K562 (cell line): ENCODE results near the gene INTS13. TPM values are rescaled to one million over a fixed set of nuclear protein-coding genes. Genes with fewer than 3 reads are reported as not detected.
A peak's percentile ranks its signal among the peaks of the same experiment; 100 is the strongest.

Experiments used
- ATAC-seq: fragments of 200-7000 bp; cut with Tn5 transposase; 3 replicates; pipeline ENCODE4 v1.9.1; 2020; ENCODE audit warnings: moderate library complexity
- Bru-seq: library from RNA; stranded (reverse); fragments of 400-500 nt; gene quantifications from one replicate; lab custom pipeline; 2021; lab: Mats Ljungman, UMichigan
- BruChase-seq, 2 experiments: library from RNA; stranded (reverse); fragments of 400-500 nt; gene quantifications; one replicate each; lab custom pipeline; 2021; lab: Mats Ljungman, UMichigan
- BruUV-seq: library from RNA; stranded (reverse); fragments of 400-500 nt; replicated peaks from 2 replicates; lab custom pipeline; 2021; lab: Mats Ljungman, UMichigan
- CTCF ChIA-PET: fragments of 300-600 bp; formaldehyde crosslinking; extraction: SDS; loops from one replicate; lab custom pipeline; 2021; ENCODE audit warnings: low intra/inter-chr PET ratio; lab: Yijun Ruan, JAX
- POLR2A ChIA-PET: fragments of 300-600, 350-650 bp; sonication (Branson Sonifier 250); formaldehyde crosslinking; extraction: SDS; loops from one replicate; lab custom pipeline; 2021; ENCODE audit warnings: antibody characterized with exemption, inconsistent platforms; lab: Yijun Ruan, JAX
- DNase-seq, 4 experiments: peaks; one replicate each; pipeline versions ENCODE4 v3.0.0 to v3.0.0-alpha.2; 2011 to 2018; ENCODE audit warnings: low spot score in 3 of 4, mixed read lengths in 3 of 4; ENCODE audit errors: extremely low read depth in 1 of 4
- FAIRE-seq: peaks from 2 replicates; lab custom pipeline; 2011; peaks lifted over from hg19 to GRCh38; lab: Jason Lieb, UNC
- H2AFZ ChIP-seq: 2 replicates; pipeline ENCODE4 v1.6.0; 2011; ENCODE audit warnings: low read depth, low read length, control low read depth, inconsistent platforms
- H3K27ac ChIP-seq: fragments of 200-600 bp; 3 replicates; pipeline ENCODE4 v1.8.0; 2011; ENCODE audit warnings: low read depth, mild to moderate bottlenecking, control low read depth, inconsistent platforms, low read length, moderate library complexity, mixed read lengths; ENCODE audit errors: extremely low read depth
- H3K27me3 ChIP-seq, 2 experiments: fragments of 300-600 bp in 1 of 2; 2 replicates in 1 of 2; 3 replicates in 1 of 2; pipeline versions ENCODE4 v1.6.0 to v1.8.0; 2011; ENCODE audit warnings: inconsistent platforms in 2 of 2, low read length in 2 of 2, mild to moderate bottlenecking in 1 of 2, mixed read lengths in 1 of 2, moderate library complexity in 1 of 2; ENCODE audit not compliant: control insufficient read depth in 2 of 2, insufficient read depth in 2 of 2
- H3K36me3 ChIP-seq: fragments of 300-600 bp; 3 replicates; pipeline ENCODE4 v1.8.0; 2011; ENCODE audit warnings: mild to moderate bottlenecking, low read length, inconsistent platforms; ENCODE audit not compliant: control insufficient read depth, insufficient read depth
- H3K4me1 ChIP-seq, 2 experiments: fragments of 200-600 bp in 1 of 2; replicated peaks in 1 of 2; 2 replicates in 1 of 2; 3 replicates in 1 of 2; pipeline versions ENCODE4 v1.5.1 to v1.8.0; 2011; ENCODE audit warnings: inconsistent platforms in 2 of 2, low read length in 2 of 2, mild to moderate bottlenecking in 1 of 2, mixed read lengths in 1 of 2, moderate library complexity in 1 of 2; ENCODE audit not compliant: control insufficient read depth in 2 of 2, insufficient read depth in 2 of 2
- H3K4me2 ChIP-seq: 2 replicates; pipeline ENCODE4 v1.6.1; 2011; ENCODE audit warnings: low read length, control low read depth, inconsistent platforms, mixed read lengths; ENCODE audit not compliant: insufficient read depth
- H3K4me3 ChIP-seq: fragments of 200-600 bp; sonication (generic), shearing (Covaris generic); 2 replicates; pipeline ENCODE4 v1.5.1; 2016; ENCODE audit warnings: control low read depth, inconsistent platforms
- H3K79me2 ChIP-seq: fragments of 200-600 bp; 3 replicates; pipeline ENCODE4 v1.8.0; 2011; ENCODE audit warnings: low read length, inconsistent platforms; ENCODE audit not compliant: control insufficient read depth, insufficient read depth
- H3K9ac ChIP-seq, 2 experiments: 2 replicates each; pipeline versions ENCODE4 v1.6.0 to v1.6.1; 2011; ENCODE audit warnings: low read depth in 2 of 2, low read length in 2 of 2, control low read depth in 1 of 2, inconsistent platforms in 1 of 2, mild to moderate bottlenecking in 1 of 2, mixed read lengths in 1 of 2; ENCODE audit not compliant: insufficient read depth in 1 of 2
- H3K9me1 ChIP-seq: one replicate; pipeline ENCODE4 v1.6.0; 2011; ENCODE audit warnings: inconsistent platforms, mild to moderate bottlenecking, low read length, moderate library complexity; ENCODE audit not compliant: control insufficient read depth, insufficient read depth
- H3K9me3 ChIP-seq: replicated peaks from 2 replicates; pipeline ENCODE4 v1.5.1; 2011; ENCODE audit warnings: low read depth, low read length, inconsistent platforms; ENCODE audit not compliant: control insufficient read depth, insufficient read depth
- H4K20me1 ChIP-seq: replicated peaks from 2 replicates; pipeline ENCODE4 v1.6.1; 2011; ENCODE audit warnings: low read length, inconsistent platforms, mixed read lengths; ENCODE audit not compliant: control insufficient read depth, insufficient read depth
- BCL6 ChIP-seq: fragments of 250-450 bp; sonication (Bioruptor Pico); IDR thresholded peaks from 2 replicates; pipeline ENCODE4 v1.4.0; 2020
- HMGXB4 ChIP-seq: sonication (generic); formaldehyde crosslinking; IDR thresholded peaks from 2 replicates; pipeline ENCODE4 v1.8.1; 2023; ENCODE audit warnings: mild to moderate bottlenecking, missing genetic modification reagents
- ILF3 ChIP-seq: fragments of 450-650 bp; IDR thresholded peaks from 2 replicates; pipeline ENCODE4 v1.6.1; 2018; ENCODE audit warnings: antibody characterized with exemption, mild to moderate bottlenecking, moderate library complexity, borderline replicate concordance
- JUND ChIP-seq, 2 experiments: IDR thresholded peaks; 2 replicates in 1 of 2; 3 replicates in 1 of 2; pipeline ENCODE4 v1.6.1; 2011; ENCODE audit warnings: borderline replicate concordance in 2 of 2, low read depth in 2 of 2, low read length in 2 of 2, improper control_type of control experiment in 1 of 2, missing biosample characterization in 1 of 2, missing genetic modification characterization in 1 of 2, missing genetic modification reagents in 1 of 2
- KDM1A ChIP-seq, 2 experiments: fragments of 450-650 bp; IDR thresholded peaks; 2 replicates each; pipeline ENCODE4 v1.6.1; 2016; ENCODE audit warnings: mild to moderate bottlenecking in 2 of 2
- MNT ChIP-seq, 2 experiments: fragments of 450-650 bp; conservative IDR thresholded peaks; 2 replicates each; pipeline ENCODE4 v1.6.1; 2017; ENCODE audit warnings: mild to moderate bottlenecking in 2 of 2, moderate library complexity in 2 of 2
- POLR2G ChIP-seq: fragments of 200-400 bp; formaldehyde crosslinking; IDR thresholded peaks from 2 replicates; pipeline ENCODE4 v1.6.1; 2017; ENCODE audit warnings: low read depth, mild to moderate bottlenecking, antibody characterized with exemption, low read length, moderate library complexity
- RFX7 ChIP-seq: fragments of 250-450 bp; sonication (Bioruptor Pico); IDR thresholded peaks from 2 replicates; pipeline ENCODE4 v1.5.1; 2021; ENCODE audit warnings: mild to moderate bottlenecking
- SAP30 ChIP-seq: fragments of 200-600 bp; sonication (generic); IDR thresholded peaks from 2 replicates; pipeline ENCODE4 v1.6.1; 2012; ENCODE audit warnings: borderline replicate concordance, low read depth, mild to moderate bottlenecking, moderate library complexity, low read length, control low read depth, inconsistent platforms; ENCODE audit not compliant: insufficient read depth, poor library complexity, severe bottlenecking
- WGBS: fragments of 100-300 bp; shearing (Covaris generic); methylation state at CpG from one replicate; pipeline ENCODE4 v1.1.6; 2016; ENCODE audit warnings: low coverage, mixed read lengths; ENCODE audit not compliant: insufficient coverage; ENCODE audit errors: missing lambda C conversion rate; 5-methylcytosine and 5-hydroxymethylcytosine counted together
- in situ Hi-C: fragments of 300-500 bp; cut with MboI; formaldehyde crosslinking; loops from 4 replicates; pipeline ENCODE4 v1.15.0; 2018; ENCODE audit warnings: inconsistent platforms, mixed read lengths
- intact Hi-C: fragments of 100-400 bp; cut with micrococcal nuclease; formaldehyde crosslinking; loops from 2 replicates; pipeline ENCODE4 v1.14.2; 2022
- long read RNA-seq, 3 experiments: library from polyadenylated mRNA in 2 of 3; library from RNA in 1 of 3; unstranded in 2 of 3; stranded (forward) in 1 of 3; transcript quantifications; one replicate each; pipeline ENCODE4 v2.0.0, GENCODE V29; 2019 to 2022
- polyA minus RNA-seq, 3 experiments: library from RNA; depleted of rRNA, polyadenylated mRNA; stranded (reverse); fragments of >200 nt; gene quantifications; 2 replicates each; pipeline ENCODE4 v1.2.3, GENCODE V29; 2011
- polyA plus RNA-seq, 8 experiments: library from polyadenylated mRNA; depleted of rRNA in 4 of 8; stranded (reverse) in 5 of 8; unstranded in 3 of 8; fragments of >200 nt; fragmentation: Nextera tagmentation in 2 of 8; fragmentation: Illumina TruSeq in 1 of 8; extraction: Ambion mirVana in 2 of 8; extraction: Trizol in 1 of 8; gene quantifications; 2 replicates each; pipeline versions ENCODE4 v1.2.1 to v1.2.3, GENCODE V29; 2011 to 2014; ENCODE audit warnings: inconsistent platforms in 1 of 8, missing spikeins in 1 of 8
- total RNA-seq, 7 experiments: library from RNA; depleted of rRNA in 6 of 7; stranded (reverse); fragments of >200 nt in 6 of 7; fragmentation: Illumina TruSeq in 2 of 7; extraction: Trizol in 2 of 7; gene quantifications; 2 replicates each; pipeline versions ENCODE4 v1.2.1 to v1.2.3, GENCODE V29; 2011 to 2021; ENCODE audit warnings: low replicate concordance in 1 of 7

The INTS13 gene
- 48.8 and 105 TPM in 2 replicates for total RNA-seq (2011; cell fraction: chromatin; rRNA removed; ENCODE audit: low replicate concordance)
- total RNA-seq (2011; cell fraction: nucleolus; rRNA removed): 21.8 and 25.4 TPM in 2 replicates
- 33.9 and 39.9 TPM in 2 replicates for total RNA-seq (2011; cell fraction: nucleoplasm; rRNA removed)
- total RNA-seq (2014; rRNA removed): 55.1 and 56.8 TPM in 2 replicates
- total RNA-seq (2014; rRNA removed; fragmentation: Illumina TruSeq; extraction: Trizol): 89.7 and 102 TPM in 2 replicates
- total RNA-seq (2015; rRNA removed; fragmentation: Illumina TruSeq; extraction: Trizol): 82.2 and 89.1 TPM in 2 replicates
- 48.3 and 57.9 TPM in 2 replicates for total RNA-seq (2021)
- 50.8 and 79.0 TPM in 2 replicates for polyA plus RNA-seq (2011; rRNA removed)
- 12.4 and 26.6 TPM in 2 replicates for polyA plus RNA-seq (2011; cell fraction: cytosol; rRNA removed)
- 15.6 and 21.3 TPM in 2 replicates for polyA plus RNA-seq (2011; cell fraction: nucleus; rRNA removed)
- 36.2 and 64.1 TPM in 2 replicates for polyA plus RNA-seq (2012)
- 54.8 and 78.1 TPM in 2 replicates for polyA plus RNA-seq (2014; fragmentation: Illumina TruSeq; extraction: Trizol)
- polyA plus RNA-seq (2014; fragmentation: Nextera tagmentation; extraction: Ambion mirVana): 10 to 100 TPM; 50.3 to 91.8 TPM
- polyA plus RNA-seq (2014; rRNA removed): 50.6 TPM in 2 replicates
- 130 and 148 TPM in 2 replicates for polyA minus RNA-seq (2011; rRNA and poly(A)+ RNA removed)
- polyA minus RNA-seq (2011; cell fraction: cytosol; rRNA and poly(A)+ RNA removed): 75.4 and 103 TPM in 2 replicates
- 26.3 and 44.5 TPM in 2 replicates for polyA minus RNA-seq (2011; cell fraction: nucleus; rRNA and poly(A)+ RNA removed)
- percentile 87 among the genes with signal in this experiment for Bru-seq, nascent RNA
- percentile 91 among the genes with signal in this experiment for BruChase-seq, experiment 1, labeled RNA remaining after a 2-hour chase
- BruChase-seq, experiment 2, labeled RNA remaining after a 6-hour chase: percentile 90 among the genes with signal in this experiment
- long read RNA-seq, experiment 1, transcript INTS13-201 (17 exons, 2,974 nt): major isoform, 143 of 240 reads
- long read RNA-seq, experiment 1, partial matches to known transcripts: 55 of 240 reads
- long read RNA-seq, experiment 1, other reads (novel, unspliced or antisense): 42 of 240 reads
- long read RNA-seq, experiment 2, transcript INTS13-201 (17 exons, 2,974 nt): major isoform, 9 of 35 reads
- long read RNA-seq, experiment 2, partial matches to known transcripts: 17 of 35 reads
- long read RNA-seq, experiment 2, other reads (novel, unspliced or antisense): 9 of 35 reads
- long read RNA-seq, experiment 3, transcript INTS13-201 (17 exons, 2,974 nt): major isoform, 25 of 99 reads
- long read RNA-seq, experiment 3, partial matches to known transcripts: 53 of 99 reads
- long read RNA-seq, experiment 3, other reads (novel, unspliced or antisense): 21 of 99 reads

GRCh38 chr12:26937863-26938700 is at the start of gene INTS13, which contains the start of gene FGFR1OP2:
TSS of gene INTS13 (minus strand) at chr12:26937981. CDS start at chr12:26936803, 1,178 bp downstream.
TSS of gene FGFR1OP2 (plus strand) at chr12:26938470. CDS start at chr12:26954159, 15,689 bp downstream.
- H3K4me2 ChIP-seq: peak within 1 kb of the TSS; percentile 98
- ATAC-seq (peak; percentile 86), DNase-seq (peak; percentile 93 to 98 (median 94)), FAIRE-seq (peak; percentile 97)
- no peaks in the 10 kb centered on the region for H3K27me3 ChIP-seq
- H3K36me3 ChIP-seq: peaks cover 23% of the 10 kb centered on the region
- H3K27ac ChIP-seq: peak within 1 kb of the TSS; percentile 95
- H3K4me3 ChIP-seq: peak within 1 kb of the TSS; percentile 84
- H2AFZ ChIP-seq: peak within 1 kb of the TSS; percentile 94
- intact Hi-C loops: loop anchor here (2.0 kb wide), 1 partner anchor 77 kb away; the partner anchor contains the start of gene TM7SF3
- peaks cover 0 to 21% of the 10 kb centered on the region in 2 experiments; a peak in 3 of 5 replicates for H3K4me1 ChIP-seq
- ChIA-PET CTCF (no interaction called here), POLR2A (interaction anchor here (0.8 kb wide), 1 partner anchor 22 kb away, joined by 3 read pairs; no protein-coding TSS in a partner anchor)
- 1% methylated on average over 51 of the region's 69 CpGs for WGBS
- H3K9me3 ChIP-seq: no peaks in the 10 kb centered on the region
- H3K9ac ChIP-seq: peak within 1 kb of the TSS; percentile 94 to 95
- BruUV-seq: no TSS peak
- in situ Hi-C loops: loop anchor here (5.0 kb wide), 1 partner anchor 74 kb away; the partner anchor contains the start of gene TM7SF3
- 0 out of 2 replicates have a peak, but pooled peaks cover 5% of the 10 kb centered on the region for H4K20me1 ChIP-seq
- H3K79me2 ChIP-seq: peaks cover 96% of the 10 kb centered on the region
- no peaks in the 10 kb centered on the region for H3K9me1 ChIP-seq
- TF ChIP-seq ILF3 (no peak), RFX7 (CRISPR knock-in tag) (no peak), HMGXB4 (CRISPR knock-in tag) (no peak; the same call in 1 of the 2 replicates), BCL6 (no peak), JUND (IDR thresholded peaks at IDR 0.05; ENCODE audit: borderline replicate concordance, low read depth, low read length) (no peak; the same call in 1 of the 2 replicates), JUND (tag; IDR thresholded peaks at IDR 0.05; ENCODE audit: borderline replicate concordance, low read depth, low read length) (no peak; the same call in 2 of the 3 replicates), SAP30 (peak; percentile 58), POLR2G (peak; percentile 99), KDM1A (IDR thresholded peaks at IDR 0.05) (no peak), MNT (conservative IDR thresholded peaks at IDR 0.05) (peak; percentile 49 to 68; a peak in 2 of 4 replicates)
